Measurements from ENCODE around the gene GOLGA6C.
"Not testable (repeated sequence)": the region's sequence is repeated elsewhere in the genome, so short reads cannot be mapped to it uniquely, and the experiment has no call there.

GOLGA6C gene

GRCh38 chr15:75313116-75313845 lies 55.1 kb downstream of the GOLGA6C start:
- no peak for DNase-seq (ENCODE audit: low read depth in 1 of 2, low spot score in 1 of 2)

GRCh38 chr15:75314552-75315290 lies 56.6 kb downstream of the GOLGA6C start:
- DNase-seq (ENCODE audit: low read depth in 1 of 2, low spot score in 1 of 2), result no peak

- DNase-seq (ENCODE audit: low read depth in 1 of 2, low spot score in 1 of 2), result not testable (repeated sequence)
Observed at GRCh38 chr15:75319231-75319897, 61.2 kb downstream of the GOLGA6C start.
